HepG2 (cell line): Measurements from ENCODE around the gene PEX11B. TPM values are rescaled to one million over a fixed set of nuclear protein-coding genes. Genes with fewer than 3 reads are reported as not detected.

Experiments
- AHDC1 ChIP-seq: sonication (generic); formaldehyde crosslinking; IDR thresholded peaks from 2 replicates; pipeline ENCODE4 v1.5.1; 2020; ENCODE audit warnings: mild to moderate bottlenecking, missing genetic modification reagents, borderline replicate concordance
- CCDC6 ChIP-seq: sonication (generic); formaldehyde crosslinking; IDR thresholded peaks from 2 replicates; pipeline ENCODE4 v1.8.1; 2022; ENCODE audit warnings: mild to moderate bottlenecking, missing genetic modification reagents, moderate library complexity
- CENPX ChIP-seq: sonication (generic); formaldehyde crosslinking; IDR thresholded peaks from 2 replicates; pipeline ENCODE4 v1.9.0; 2021; ENCODE audit warnings: mild to moderate bottlenecking, missing genetic modification reagents, moderate library complexity
- CTCF ChIP-seq: sonication (generic); formaldehyde crosslinking; IDR thresholded peaks from 2 replicates; pipeline ENCODE4 v1.5.0; 2020; ENCODE audit warnings: mild to moderate bottlenecking, missing genetic modification reagents, moderate library complexity
- GTF2F1 ChIP-seq: fragments of 150-350 bp; IDR thresholded peaks from 2 replicates; pipeline ENCODE4 v1.6.1; 2014; ENCODE audit warnings: low read length
- HOXA9 ChIP-seq: sonication (generic); formaldehyde crosslinking; IDR thresholded peaks from 2 replicates; pipeline ENCODE4 v1.8.1; 2022; ENCODE audit warnings: missing genetic modification reagents, mild to moderate bottlenecking, moderate library complexity, borderline replicate concordance
- MAFK ChIP-seq, 2 experiments: IDR thresholded peaks in 1 of 2; conservative IDR thresholded peaks in 1 of 2; 2 replicates each; pipeline ENCODE4 v1.6.1; 2011; ENCODE audit warnings: improper control_type of control experiment in 2 of 2, low read length in 2 of 2
- MED13 ChIP-seq: sonication (generic); formaldehyde crosslinking; IDR thresholded peaks from 2 replicates; pipeline ENCODE4 v1.5.0; 2020; ENCODE audit warnings: missing genetic modification reagents
- PPARG ChIP-seq: conservative IDR thresholded peaks from 2 replicates; pipeline ENCODE4 v1.6.1; 2016; ENCODE audit warnings: missing biosample characterization, missing genetic modification reagents
- U2AF1 ChIP-seq: fragments of 200-400 bp; formaldehyde crosslinking; optimal IDR thresholded peaks from 2 replicates; pipeline ENCODE3; 2017; ENCODE audit warnings: mild to moderate bottlenecking, low read depth, low read length
- UBTF ChIP-seq: sonication (generic); formaldehyde crosslinking; IDR thresholded peaks from 2 replicates; pipeline ENCODE4 v1.4.0; 2020; ENCODE audit warnings: mild to moderate bottlenecking, missing genetic modification reagents
- ZBTB2 ChIP-seq: sonication (generic); formaldehyde crosslinking; IDR thresholded peaks from 2 replicates; pipeline ENCODE4 v1.8.0; 2022; ENCODE audit warnings: low read depth, missing genetic modification reagents
- ZFP90 ChIP-seq: sonication (generic); formaldehyde crosslinking; IDR thresholded peaks from 2 replicates; pipeline ENCODE4 v1.8.0; 2022; ENCODE audit warnings: missing genetic modification reagents, mild to moderate bottlenecking, inconsistent platforms, borderline replicate concordance
- ZNF431 ChIP-seq: sonication (generic); formaldehyde crosslinking; IDR thresholded peaks from 2 replicates; pipeline ENCODE4 v1.9.0; 2022; ENCODE audit warnings: missing genetic modification reagents, low read depth, mild to moderate bottlenecking, borderline replicate concordance
- ZNF558 ChIP-seq: sonication (generic); formaldehyde crosslinking; IDR thresholded peaks from 2 replicates; pipeline ENCODE4 v1.9.0; 2022; ENCODE audit warnings: mild to moderate bottlenecking, missing genetic modification reagents, borderline replicate concordance
- ZNF703 ChIP-seq: sonication (generic); formaldehyde crosslinking; IDR thresholded peaks from 2 replicates; pipeline ENCODE4 v1.5.1; 2020; ENCODE audit warnings: missing genetic modification reagents, mild to moderate bottlenecking, moderate library complexity, borderline replicate concordance
- ZNF724P ChIP-seq: sonication (generic); formaldehyde crosslinking; IDR thresholded peaks from 2 replicates; pipeline ENCODE4 v1.8.0; 2022; ENCODE audit warnings: missing genetic modification reagents, borderline replicate concordance
- polyA plus RNA-seq, 8 experiments: library from polyadenylated mRNA; depleted of rRNA in 3 of 8; stranded (reverse) in 7 of 8; unstranded in 1 of 8; fragments of >200 nt; fragmentation: Illumina TruSeq in 4 of 8; extraction: Trizol in 4 of 8; gene quantifications; 2 replicates each; pipeline versions ENCODE4 v1.2.1 to v1.2.3, GENCODE V29; 2011 to 2016; ENCODE audit warnings: low read depth in 4 of 8, missing spikeins in 1 of 8, mixed read lengths in 1 of 8; ENCODE audit not compliant: insufficient read depth in 1 of 8
- total RNA-seq, 5 experiments: library from RNA; depleted of rRNA; stranded (reverse); fragments of >200 nt; fragmentation: Illumina TruSeq; extraction: Trizol; gene quantifications; 2 replicates each; pipeline ENCODE4 v1.2.3, GENCODE V29; 2016; ENCODE audit warnings: low read depth in 1 of 5

The PEX11B gene
- total and polyA plus RNA-seq, 2 of the 13 experiments (the other 11 are each of a cell fraction or from before 2014, with no cell fraction given), result 21.6 to 48.4 TPM

- TF ChIP-seq ZBTB2 (CRISPR knock-in tag) (no peak), UBTF (CRISPR knock-in tag) (no peak), ZNF703 (CRISPR knock-in tag) (no peak), AHDC1 (CRISPR knock-in tag) (0 out of 2 replicates have a peak, but pooled peaks have one; percentile 30), MED13 (no peak), ZFP90 (no peak), HOXA9 (CRISPR knock-in tag) (no peak), CCDC6 (no peak), GTF2F1 (no peak), ZNF431 (CRISPR knock-in tag) (no peak), U2AF1 (no peak), MAFK (conservative IDR thresholded peaks at IDR 0.05 in 1 of 2, IDR thresholded peaks at IDR 0.05 in 1 of 2; ENCODE audit: low read length in 2 of 2) (no peak), CENPX (CRISPR knock-in tag) (no peak), PPARG (no peak), ZNF558 (CRISPR knock-in tag) (no peak), ZNF724P (CRISPR knock-in tag) (no peak), CTCF (no peak; the same call in 1 of the 2 replicates)
Measured at GRCh38 chr1:145918144-145918991, at the start of gene PEX11B (continued).
